ENCODE data around the gene LINGO3. TPM values are rescaled to one million over a fixed set of nuclear protein-coding genes. Genes with fewer than 3 reads are reported as not detected.

Gene LINGO3
- total RNA-seq, 2 experiments from 2014 or later, result 0.35 to 0.44 TPM

DNA sequence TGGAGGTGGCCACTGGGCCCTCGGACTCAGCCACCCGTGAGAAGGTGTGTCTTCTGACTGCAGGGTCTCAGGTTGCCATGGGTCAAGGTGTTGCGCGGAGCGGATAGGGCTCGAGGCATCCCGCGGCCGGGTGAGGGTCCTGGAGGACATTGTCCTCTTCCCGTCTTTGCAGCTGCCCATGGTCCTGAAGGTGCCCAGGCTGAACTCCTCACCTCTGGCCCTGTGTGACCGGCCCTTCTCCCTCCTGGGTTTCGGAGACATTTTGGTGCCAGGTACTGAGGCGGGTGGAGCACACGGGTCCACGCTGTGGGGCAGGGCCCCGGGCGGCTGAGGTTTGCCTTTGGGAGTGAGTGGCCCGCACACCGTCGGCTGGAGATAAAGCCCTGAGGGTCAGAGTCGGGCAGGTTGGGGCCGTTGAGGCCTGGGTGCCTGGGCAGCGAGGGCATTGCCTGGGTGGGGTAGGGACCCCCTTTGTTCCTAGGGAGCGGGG lies 36.5 kb upstream of the LINGO3 start:
- Mint-ChIP-seq H3K36me3 (ENCODE audit: low read depth) (peaks cover 3% of the 10 kb centered on the region), H3K4me3 (no peak overlapping the region), H3K9me3 (no peaks in the 10 kb centered on the region), H3K4me1 (no peaks in the 10 kb centered on the region), H3K27me3 (no peaks in the 10 kb centered on the region), H3K27ac (no peak overlapping the region)
- DNase-seq, result no peak
- ChIA-PET CTCF (no interaction called here), POLR2A (no interaction called here)

DNA sequence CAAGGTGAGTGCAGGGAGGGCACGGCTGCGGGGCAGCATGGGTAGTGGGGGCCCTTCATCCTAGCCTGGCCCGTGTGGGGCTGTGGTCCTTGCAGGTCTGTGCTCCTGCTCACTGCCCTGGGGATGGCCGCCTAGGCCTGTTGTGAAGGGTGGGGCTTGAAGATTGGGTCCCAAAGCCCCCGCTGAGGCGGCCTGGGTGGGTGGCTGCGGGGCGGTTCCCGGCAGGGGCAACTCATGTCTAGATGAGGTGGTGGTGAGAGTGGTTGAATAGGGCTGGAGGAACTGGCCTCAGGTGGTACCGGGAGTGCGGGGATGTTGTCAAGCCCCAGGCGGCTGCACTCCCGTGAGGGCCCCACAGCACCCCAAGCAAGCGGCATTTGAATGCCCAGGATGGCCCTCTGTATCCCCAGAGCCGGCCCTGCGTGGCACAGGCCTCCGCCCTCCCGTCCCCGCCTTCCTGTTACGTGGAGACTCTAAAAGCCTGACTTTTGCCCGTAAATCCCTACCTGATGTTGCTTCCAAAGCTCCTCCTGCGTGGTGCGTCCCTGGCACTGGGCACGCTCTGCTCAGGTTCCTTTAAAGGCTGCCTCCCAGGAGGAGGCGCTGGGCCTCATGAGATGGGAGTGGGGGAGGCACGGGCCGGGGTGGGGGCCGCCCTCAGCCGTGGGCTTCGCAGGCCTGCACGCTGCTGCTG lies 35.5 kb upstream of the LINGO3 start:
- H3K9me3 Mint-ChIP-seq, result no peaks in the 10 kb centered on the region

DNA sequence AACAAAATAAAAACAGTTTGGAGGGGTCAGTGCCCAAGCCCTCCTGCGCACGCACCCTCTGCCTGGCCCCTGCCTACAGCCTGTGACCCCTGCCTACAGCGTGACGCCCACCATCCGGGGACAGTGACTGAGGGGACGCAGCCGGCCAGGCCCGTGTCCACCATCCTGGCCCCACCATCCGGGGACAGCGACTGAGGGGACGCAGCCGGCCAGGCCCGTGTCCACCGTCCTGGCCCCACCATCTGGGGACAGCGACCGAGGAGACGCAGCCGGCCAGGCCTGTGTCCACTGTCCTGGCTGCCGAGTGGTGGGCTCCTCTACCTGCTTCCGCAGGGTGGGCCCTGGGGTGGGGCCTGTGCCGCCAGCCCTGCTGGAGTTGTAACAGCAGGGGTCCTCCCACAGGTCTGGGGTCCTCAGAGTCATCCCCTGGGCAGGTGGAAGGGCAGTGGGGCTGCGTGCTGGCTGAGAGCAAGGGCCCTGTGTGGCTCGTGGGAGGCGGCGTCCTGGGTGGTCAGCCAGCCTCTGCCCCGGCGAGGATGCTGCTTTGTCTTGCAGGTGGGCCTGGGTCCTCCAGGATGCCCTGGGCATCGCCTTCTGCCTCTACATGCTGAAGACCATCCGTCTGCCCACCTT lies 34.8 kb upstream of the LINGO3 start:
- H3K36me3 Mint-ChIP-seq (ENCODE audit: low read depth), result peaks cover 5% of the 10 kb centered on the region
- POLR2A ChIA-PET, result no interaction called here
- no peak for DNase-seq

More for the DNA sequence above, 35.5 kb upstream of the LINGO3 start:
- H3K27me3 Mint-ChIP-seq, result no peaks in the 10 kb centered on the region
- CTCF ChIA-PET, result no interaction called here
- H3K4me3 Mint-ChIP-seq, result no peak overlapping the region
- POLR2A ChIA-PET, result no interaction called here
- H3K27ac Mint-ChIP-seq, result no peak overlapping the region
- peaks cover 3% of the 10 kb centered on the region for H3K36me3 Mint-ChIP-seq (ENCODE audit: low read depth)
- DNase-seq, result no peak
- H3K4me1 Mint-ChIP-seq, result no peaks in the 10 kb centered on the region

DNA sequence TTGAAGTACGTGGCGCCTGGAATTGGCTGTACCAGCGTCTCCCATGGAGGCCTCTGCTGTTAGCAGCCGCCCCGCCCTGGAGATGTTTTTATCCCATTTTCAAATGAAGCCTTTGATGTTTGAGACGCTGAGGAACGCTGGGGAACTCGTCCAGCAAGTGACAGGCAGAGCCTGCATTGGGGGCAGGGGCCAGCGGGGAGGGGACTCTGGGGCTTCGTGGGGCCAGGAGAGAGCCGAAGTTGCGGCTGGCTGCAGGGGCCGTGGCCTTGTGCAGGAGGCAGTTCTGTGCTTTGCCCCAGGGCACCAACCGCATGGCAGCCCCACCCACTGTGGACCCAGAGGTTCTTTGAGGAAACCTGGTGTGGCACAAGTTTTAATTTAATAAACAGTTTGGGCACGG lies 34.0 kb upstream of the LINGO3 start:
- no peaks in the 10 kb centered on the region for H3K9me3 Mint-ChIP-seq
- no peaks in the 10 kb centered on the region for H3K4me1 Mint-ChIP-seq
- no peak overlapping the region for H3K4me3 Mint-ChIP-seq
- H3K27ac Mint-ChIP-seq, result no peak overlapping the region
- POLR2A ChIA-PET, result no interaction called here
- H3K27me3 Mint-ChIP-seq, result no peaks in the 10 kb centered on the region
- CTCF ChIA-PET, result no interaction called here
- no peak for DNase-seq
- H3K36me3 Mint-ChIP-seq (ENCODE audit: low read depth), result peaks cover 7% of the 10 kb centered on the region

More for the DNA sequence above, 34.8 kb upstream of the LINGO3 start:
- Mint-ChIP-seq H3K4me3 (no peak overlapping the region), H3K27me3 (no peaks in the 10 kb centered on the region), H3K9me3 (no peaks in the 10 kb centered on the region), H3K4me1 (no peaks in the 10 kb centered on the region), H3K27ac (no peak overlapping the region)
- CTCF ChIA-PET, result no interaction called here

DNA sequence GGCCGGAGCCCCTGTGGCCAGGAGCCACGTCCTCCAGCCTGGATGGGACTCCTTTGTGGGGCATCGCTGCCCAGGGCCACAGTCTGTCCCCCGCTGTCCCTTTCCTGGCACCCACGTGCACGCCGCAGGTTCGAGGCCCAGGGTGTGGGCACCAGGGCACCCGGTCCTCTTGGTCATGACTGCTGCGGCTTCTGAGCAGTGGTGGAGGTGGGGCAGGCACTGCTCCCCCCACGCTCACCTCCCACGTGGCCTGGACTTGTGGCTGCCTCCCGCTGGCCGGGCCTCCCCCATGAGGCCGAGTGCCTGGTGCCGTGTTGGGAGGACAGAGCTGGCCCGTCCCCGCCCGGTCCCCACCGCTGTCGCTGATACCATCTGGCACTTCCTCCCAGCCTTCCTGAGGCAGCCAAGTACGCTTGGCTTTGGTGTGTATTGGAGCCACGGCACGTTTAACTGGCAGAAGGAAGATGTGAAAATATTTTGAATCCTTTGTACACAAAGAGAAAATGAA lies 33.3 kb upstream of the LINGO3 start:
- DNase-seq, result no peak
- Mint-ChIP-seq H3K9me3 (peaks cover under 1% of the 10 kb centered on the region), H3K4me3 (no peak overlapping the region)

DNA sequence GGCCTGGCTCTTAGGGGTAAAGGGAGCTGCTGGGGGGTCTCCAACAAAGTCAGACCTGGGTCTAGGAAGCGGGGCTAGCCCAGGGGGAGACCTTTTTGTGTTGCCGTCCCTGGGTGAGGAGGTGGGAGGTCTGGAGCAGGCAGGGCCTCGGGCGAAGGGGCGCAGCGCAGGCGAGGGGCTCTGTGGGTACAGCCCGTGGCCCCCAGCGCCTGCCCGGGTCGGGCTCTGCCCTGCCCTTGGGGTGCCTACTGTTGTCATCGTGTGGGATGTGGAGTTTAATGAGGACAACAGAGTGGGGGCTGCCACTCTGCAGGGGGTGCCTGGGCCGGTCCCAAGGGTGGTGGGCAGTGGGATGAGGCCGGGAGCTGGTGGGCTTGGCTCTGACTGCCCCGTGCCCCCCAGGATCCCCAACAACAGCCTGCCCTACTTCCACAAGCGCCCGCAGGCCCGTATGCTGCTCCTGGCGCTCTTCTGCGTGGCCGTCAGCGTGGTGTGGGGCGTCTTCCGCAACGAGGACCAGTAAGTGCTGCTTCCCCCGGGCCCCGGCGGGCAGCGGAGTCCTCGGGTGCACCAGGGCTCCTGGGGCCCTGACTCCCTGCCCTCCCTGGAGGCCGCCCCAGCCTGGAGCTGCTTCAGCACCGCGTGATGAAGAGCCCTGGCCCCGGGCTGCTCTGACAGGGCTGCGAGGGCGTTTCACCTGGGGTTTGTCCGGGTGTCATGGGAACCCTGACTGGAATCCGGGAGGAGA lies 32.7 kb upstream of the LINGO3 start:
- Mint-ChIP-seq H3K4me3 (no peak overlapping the region), H3K36me3 (ENCODE audit: low read depth) (peaks cover 11% of the 10 kb centered on the region), H3K27ac (no peak overlapping the region), H3K9me3 (peaks cover 7% of the 10 kb centered on the region), H3K4me1 (peaks cover 3% of the 10 kb centered on the region), H3K27me3 (no peaks in the 10 kb centered on the region)
- DNase-seq, result no peak
- ChIA-PET POLR2A (no interaction called here), CTCF (no interaction called here)

More for the DNA sequence above, 33.3 kb upstream of the LINGO3 start:
- Mint-ChIP-seq H3K36me3 (ENCODE audit: low read depth) (peaks cover 8% of the 10 kb centered on the region), H3K4me1 (peaks cover under 1% of the 10 kb centered on the region), H3K27ac (no peak overlapping the region), H3K27me3 (no peaks in the 10 kb centered on the region)
- ChIA-PET CTCF (no interaction called here), POLR2A (no interaction called here)

DNA sequence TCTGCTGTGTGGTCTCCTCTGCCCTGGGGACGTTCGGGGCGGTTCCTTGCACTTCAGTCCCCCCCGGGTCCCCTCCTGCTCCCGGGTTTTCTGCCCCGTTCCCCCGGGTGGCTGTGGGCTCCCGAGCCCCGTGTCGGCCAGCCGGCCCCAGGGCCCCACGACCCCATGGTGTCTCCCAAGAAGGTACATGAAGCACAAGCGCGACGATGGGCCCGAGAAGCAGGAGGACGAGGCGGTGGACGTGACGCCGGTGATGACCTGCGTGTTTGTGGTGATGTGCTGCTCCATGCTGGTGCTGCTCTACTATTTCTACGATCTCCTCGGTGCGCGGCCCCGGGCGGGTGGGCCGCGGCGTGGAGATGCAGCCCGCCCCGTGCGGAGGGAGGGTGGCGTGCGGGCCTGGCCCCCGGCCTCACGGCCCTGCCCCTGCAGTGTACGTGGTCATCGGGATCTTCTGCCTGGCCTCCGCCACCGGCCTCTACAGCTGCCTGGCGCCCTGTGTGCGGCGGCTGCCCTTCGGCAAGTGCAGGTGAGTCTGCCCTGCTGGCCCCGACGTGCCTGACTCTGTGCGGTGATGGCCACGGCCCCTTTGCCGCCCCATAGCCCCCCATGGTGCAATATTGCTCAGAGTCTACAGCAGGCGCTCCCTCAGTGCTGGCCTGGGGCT lies 31.8 kb upstream of the LINGO3 start:
- H3K4me1 Mint-ChIP-seq, result peaks cover 4% of the 10 kb centered on the region
- no peak overlapping the region for H3K4me3 Mint-ChIP-seq
- H3K27me3 Mint-ChIP-seq, result no peaks in the 10 kb centered on the region
- ChIA-PET POLR2A (no interaction called here), CTCF (no interaction called here)
- H3K27ac Mint-ChIP-seq, result no peak overlapping the region
- H3K9me3 Mint-ChIP-seq, result peaks cover 8% of the 10 kb centered on the region
- no peak for DNase-seq
- H3K36me3 Mint-ChIP-seq (ENCODE audit: low read depth), result peaks cover 12% of the 10 kb centered on the region

DNA sequence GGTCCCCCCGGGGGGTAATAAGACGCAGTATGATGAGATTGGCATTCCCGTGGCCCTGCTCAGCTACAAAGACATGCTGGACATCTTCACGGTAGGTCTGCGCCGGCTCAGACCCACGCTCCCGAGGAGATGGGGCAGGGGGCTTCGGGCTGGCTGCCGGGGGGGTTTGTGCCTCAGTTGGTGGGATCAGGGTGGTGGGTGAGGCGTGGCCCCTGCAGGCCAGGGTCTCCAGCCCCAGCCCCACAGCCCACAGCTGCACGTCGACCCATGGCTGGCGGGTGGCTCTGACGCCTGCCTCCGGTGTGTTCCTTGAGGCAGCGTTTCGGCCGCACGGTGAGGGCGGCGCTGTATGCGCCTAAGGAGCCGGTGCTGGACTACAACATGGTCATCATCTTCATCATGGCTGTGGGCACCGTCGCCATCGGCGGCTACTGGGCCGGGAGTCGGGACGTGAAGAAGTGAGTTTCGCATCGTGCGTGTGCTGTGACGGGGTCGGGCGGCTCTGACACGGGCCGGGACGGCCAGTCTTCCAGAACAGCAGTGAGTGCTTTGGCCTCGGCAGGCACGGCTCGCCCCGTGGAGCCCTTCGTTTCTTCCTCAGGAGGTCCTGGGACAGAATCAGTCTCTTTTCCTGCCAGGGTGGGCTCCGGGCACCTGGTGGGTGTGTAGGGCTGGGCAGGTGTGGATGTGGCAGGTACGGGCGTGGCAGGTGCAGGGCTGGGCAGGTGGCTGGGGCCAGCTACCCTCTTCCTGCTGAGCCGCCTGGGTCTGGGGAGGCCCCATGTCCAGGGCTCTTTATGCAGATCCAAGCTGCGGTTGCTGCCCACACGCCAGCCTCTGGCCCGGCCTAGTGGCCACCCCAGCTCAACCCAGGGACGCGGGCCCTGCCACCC lies 31.0 kb upstream of the LINGO3 start:
- H3K4me1 Mint-ChIP-seq, result peaks cover 4% of the 10 kb centered on the region
- DNase-seq, result no peak

DNA sequence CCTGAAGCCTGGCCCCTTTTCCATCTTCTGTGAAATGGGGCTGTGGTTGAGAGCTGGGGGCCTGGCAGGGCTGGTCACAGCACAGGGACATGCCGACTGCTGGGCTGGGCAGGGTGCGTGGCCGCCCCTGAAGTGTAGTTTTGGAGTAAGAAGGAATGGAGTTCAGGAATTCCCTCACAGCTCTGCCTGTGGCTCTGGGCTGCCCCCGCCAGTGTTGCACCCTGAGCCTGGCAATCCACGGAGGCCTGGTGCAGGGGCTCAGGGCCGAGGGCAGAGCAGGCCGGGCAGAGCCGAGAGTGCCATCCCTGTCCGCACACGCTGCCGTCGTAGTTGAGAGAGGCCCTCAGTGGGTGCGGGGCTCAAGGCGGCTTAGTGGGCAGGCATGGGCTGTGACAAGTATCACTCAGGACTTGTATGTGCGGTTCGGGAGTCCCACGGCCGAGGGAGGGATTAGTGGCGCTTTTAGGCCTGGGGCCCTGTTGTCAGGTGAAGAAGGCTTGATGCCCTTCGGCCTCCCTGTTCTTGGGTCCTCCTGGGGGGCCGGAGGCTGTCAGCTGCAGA lies 30.2 kb upstream of the LINGO3 start:
- peaks cover 8% of the 10 kb centered on the region for H3K4me1 Mint-ChIP-seq
- DNase-seq, result no peak
- peaks cover 8% of the 10 kb centered on the region for H3K9me3 Mint-ChIP-seq
- H3K27me3 Mint-ChIP-seq, result no peaks in the 10 kb centered on the region
- ChIA-PET CTCF (interaction anchor here (1.1 kb wide), 1 partner anchor 15 kb away, joined by 4 read pairs; no protein-coding TSS in a partner anchor), POLR2A (no interaction called here)
- no peak overlapping the region for H3K27ac Mint-ChIP-seq
- H3K36me3 Mint-ChIP-seq (ENCODE audit: low read depth), result peaks cover 12% of the 10 kb centered on the region
- H3K4me3 Mint-ChIP-seq, result no peak overlapping the region

More for the DNA sequence above, 31.0 kb upstream of the LINGO3 start:
- ChIA-PET POLR2A (no interaction called here), CTCF (no interaction called here)
- H3K27me3 Mint-ChIP-seq, result no peaks in the 10 kb centered on the region
- peaks cover 8% of the 10 kb centered on the region for H3K9me3 Mint-ChIP-seq
- H3K4me3 Mint-ChIP-seq, result no peak overlapping the region
- H3K36me3 Mint-ChIP-seq (ENCODE audit: low read depth), result peaks cover 12% of the 10 kb centered on the region
- no peak overlapping the region for H3K27ac Mint-ChIP-seq

DNA sequence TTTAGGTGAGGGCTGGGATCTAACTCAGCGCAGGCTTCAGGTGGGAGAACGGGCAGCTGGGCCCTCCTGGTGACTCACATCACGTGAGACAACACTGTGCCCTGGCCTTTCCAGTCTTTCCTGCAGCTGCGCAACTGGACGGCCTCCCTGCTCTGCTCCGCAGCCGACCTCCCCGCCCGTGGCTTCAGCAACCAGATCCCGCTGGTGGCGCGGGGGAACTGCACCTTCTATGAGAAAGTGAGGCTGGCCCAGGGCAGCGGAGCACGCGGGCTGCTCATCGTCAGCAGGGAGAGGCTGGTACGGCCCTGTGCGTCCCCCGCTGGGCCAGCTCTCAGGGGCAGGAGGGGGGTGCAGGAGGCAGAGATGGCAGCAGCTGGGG lies 29.4 kb upstream of the LINGO3 start:
- Mint-ChIP-seq H3K27me3 (no peaks in the 10 kb centered on the region), H3K36me3 (ENCODE audit: low read depth) (peaks cover 12% of the 10 kb centered on the region), H3K9me3 (peaks cover 8% of the 10 kb centered on the region), H3K4me1 (peaks cover 12% of the 10 kb centered on the region), H3K27ac (no peak overlapping the region), H3K4me3 (no peak overlapping the region)
- DNase-seq, result no peak
- POLR2A ChIA-PET, result no interaction called here
- CTCF ChIA-PET, result interaction anchor here (1.1 kb wide), 1 partner anchor 16 kb away, joined by 4 read pairs; no protein-coding TSS in a partner anchor

DNA sequence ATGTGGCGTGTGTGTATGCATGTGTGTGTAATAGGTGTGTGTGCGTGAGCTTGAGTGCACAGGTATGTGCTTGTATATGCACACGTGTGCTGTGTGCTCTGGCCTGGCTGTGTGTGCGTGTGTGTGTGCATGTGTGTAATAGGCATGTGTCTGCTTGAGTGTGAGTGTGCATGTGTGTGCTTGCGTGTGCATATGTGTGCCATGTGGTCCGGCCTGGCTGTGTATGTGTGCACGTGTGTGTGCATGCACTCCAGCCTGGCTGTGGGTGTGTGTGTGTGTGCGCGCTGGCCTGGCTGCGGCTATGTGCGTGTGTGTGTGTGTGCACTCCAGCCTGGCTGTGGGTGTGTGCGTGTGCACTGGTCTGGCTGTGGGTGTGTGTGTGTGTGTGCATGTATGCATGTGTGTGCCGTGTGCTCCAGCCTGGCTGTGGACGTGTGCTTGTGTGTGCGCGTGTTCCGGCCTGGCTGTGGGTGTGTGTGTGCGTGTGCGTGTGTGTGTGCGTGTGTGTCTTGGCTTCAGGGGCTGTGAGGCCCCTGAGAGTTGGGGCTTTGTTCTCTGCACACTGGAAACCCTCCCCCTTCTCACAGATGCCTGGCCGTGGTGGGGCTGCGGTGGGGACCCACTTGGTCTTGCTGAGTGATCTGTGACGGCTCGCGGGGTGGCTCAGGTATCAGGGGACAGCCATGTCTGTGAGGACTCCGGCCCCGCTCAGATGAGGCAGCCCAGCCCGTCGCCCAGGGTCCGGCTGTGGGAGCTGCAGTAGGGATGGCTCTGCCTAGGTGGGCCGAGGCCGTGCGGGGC lies 28.8 kb upstream of the LINGO3 start:
- peak overlapping the region; percentile 11 for H3K27ac Mint-ChIP-seq
- H3K27me3 Mint-ChIP-seq, result no peaks in the 10 kb centered on the region
- ChIA-PET CTCF (no interaction called here), POLR2A (no interaction called here)
- peaks cover 8% of the 10 kb centered on the region for H3K9me3 Mint-ChIP-seq
- no peak for DNase-seq
- H3K4me3 Mint-ChIP-seq, result no peak overlapping the region
- peaks cover 18% of the 10 kb centered on the region for H3K4me1 Mint-ChIP-seq
- peaks cover 12% of the 10 kb centered on the region for H3K36me3 Mint-ChIP-seq (ENCODE audit: low read depth)
